GM21619 (cell line): ENCODE measurements around the gene PTPRD.

ENCODE experiments used
- ATAC-seq: cut with Tn5 transposase; IDR thresholded peaks from one replicate; pipeline ENCODE4 v1.9.1; 2021; ENCODE audit not compliant: unreplicated experiment

PTPRD gene

GRCh38 chr9:8628791-8629190 is 1984.0 kb downstream of the PTPRD start:
- no peak for ATAC-seq

- ATAC-seq, result no peak
These were observed 1984.7 kb downstream of the PTPRD start for GRCh38 chr9:8627976-8628679.

- no peak for ATAC-seq
These were observed 1989.9 kb downstream of the PTPRD start for GRCh38 chr9:8622871-8623270.

- ATAC-seq, result no peak
These were observed 1990.5 kb downstream of the PTPRD start for GRCh38 chr9:8622222-8622802.

- no peak for ATAC-seq
These were observed 1991.4 kb downstream of the PTPRD start for GRCh38 chr9:8621416-8621815.

- ATAC-seq, result no peak
These were observed 1996.4 kb downstream of the PTPRD start for GRCh38 chr9:8616414-8616813.

- no peak for ATAC-seq
These were observed 1997.8 kb downstream of the PTPRD start for GRCh38 chr9:8614926-8615440.

- ATAC-seq, result no peak
These were observed 1999.4 kb downstream of the PTPRD start for GRCh38 chr9:8613346-8613825.

- ATAC-seq, result no peak
These were observed 2001.6 kb downstream of the PTPRD start for GRCh38 chr9:8611153-8611552.

GRCh38 chr9:8610256-8610655 is 2002.5 kb downstream of the PTPRD start:
- ATAC-seq, result no peak

GRCh38 chr9:8605096-8605495 is 2007.7 kb downstream of the PTPRD start:
- ATAC-seq, result no peak

GRCh38 chr9:8604201-8604600 is 2008.6 kb downstream of the PTPRD start:
- no peak for ATAC-seq

- ATAC-seq, result no peak
These were observed 2011.7 kb downstream of the PTPRD start for GRCh38 chr9:8600914-8601680.

GRCh38 chr9:8599937-8600336 is 2012.9 kb downstream of the PTPRD start:
- no peak for ATAC-seq

- ATAC-seq, result no peak
These were observed 2023.3 kb downstream of the PTPRD start for GRCh38 chr9:8589476-8589875.

GRCh38 chr9:8585036-8585435 is 2027.8 kb downstream of the PTPRD start:
- ATAC-seq, result no peak

- no peak for ATAC-seq
These were observed 2033.1 kb downstream of the PTPRD start for GRCh38 chr9:8579661-8580060.

- ATAC-seq, result no peak
These were observed 2036.1 kb downstream of the PTPRD start for GRCh38 chr9:8576741-8577140.

- ATAC-seq, result no peak
These were observed 2038.0 kb downstream of the PTPRD start for GRCh38 chr9:8574846-8575245.

GRCh38 chr9:8572209-8572608 is 2040.6 kb downstream of the PTPRD start:
- no peak for ATAC-seq

- ATAC-seq, result no peak
These were observed 2041.2 kb downstream of the PTPRD start for GRCh38 chr9:8571643-8572042.

GRCh38 chr9:8570776-8571175 is 2042.0 kb downstream of the PTPRD start:
- ATAC-seq, result no peak
